GM04503 (cell line): ENCODE measurements around the gene CTDSP1.

Source experiments
- DNase-seq: peaks from one replicate; pipeline ENCODE4 v3.0.0-alpha.2; 2012; ENCODE audit warnings: low read depth

CTDSP1 gene

DNA sequence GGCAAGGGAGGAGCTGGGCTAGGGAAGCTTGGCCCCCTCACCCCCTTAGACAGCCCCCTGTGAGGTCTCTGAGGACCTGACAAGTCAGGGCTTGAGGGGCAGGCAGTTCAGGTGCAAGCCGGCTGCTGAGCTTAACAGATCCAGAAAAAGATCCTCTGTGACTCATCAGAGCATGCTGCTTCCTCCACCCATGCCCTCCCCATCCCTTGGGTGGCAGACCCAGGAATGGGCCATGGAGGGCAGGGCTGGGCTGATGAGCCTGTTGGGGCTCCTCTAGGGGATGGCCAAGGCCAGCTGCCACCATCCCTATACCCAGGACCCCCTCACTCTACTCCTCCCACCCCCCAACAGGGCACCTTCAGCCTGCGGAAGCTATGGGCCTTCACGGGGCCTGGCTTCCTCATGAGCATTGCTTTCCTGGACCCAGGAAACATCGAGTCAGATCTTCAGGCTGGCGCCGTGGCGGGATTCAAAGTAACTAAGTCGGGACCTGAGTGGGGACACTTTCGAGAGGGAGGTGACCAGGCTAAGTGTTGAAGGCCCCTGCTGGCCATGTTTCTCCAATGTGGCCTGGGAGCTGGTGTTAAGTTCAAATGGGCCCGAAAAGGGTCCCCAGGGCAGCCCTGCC lies 15.7 kb upstream of the CTDSP1 start:
- no peak for DNase-seq

DNA sequence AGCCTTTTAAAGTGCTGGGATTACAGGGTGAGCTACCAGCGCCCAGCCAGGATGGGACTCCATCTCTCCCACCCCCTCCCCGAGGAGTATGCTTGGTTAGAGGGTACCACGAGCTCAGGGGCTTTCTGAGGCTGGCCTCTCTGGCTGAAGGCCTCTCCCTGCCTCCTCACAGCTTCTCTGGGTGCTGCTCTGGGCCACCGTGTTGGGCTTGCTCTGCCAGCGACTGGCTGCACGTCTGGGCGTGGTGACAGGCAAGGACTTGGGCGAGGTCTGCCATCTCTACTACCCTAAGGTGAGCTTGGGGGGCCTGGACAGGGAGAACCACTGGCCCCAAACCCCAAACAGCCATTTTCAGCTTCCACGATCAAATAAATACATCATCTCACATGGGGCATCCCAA lies 14.7 kb upstream of the CTDSP1 start:
- no peak for DNase-seq

DNA sequence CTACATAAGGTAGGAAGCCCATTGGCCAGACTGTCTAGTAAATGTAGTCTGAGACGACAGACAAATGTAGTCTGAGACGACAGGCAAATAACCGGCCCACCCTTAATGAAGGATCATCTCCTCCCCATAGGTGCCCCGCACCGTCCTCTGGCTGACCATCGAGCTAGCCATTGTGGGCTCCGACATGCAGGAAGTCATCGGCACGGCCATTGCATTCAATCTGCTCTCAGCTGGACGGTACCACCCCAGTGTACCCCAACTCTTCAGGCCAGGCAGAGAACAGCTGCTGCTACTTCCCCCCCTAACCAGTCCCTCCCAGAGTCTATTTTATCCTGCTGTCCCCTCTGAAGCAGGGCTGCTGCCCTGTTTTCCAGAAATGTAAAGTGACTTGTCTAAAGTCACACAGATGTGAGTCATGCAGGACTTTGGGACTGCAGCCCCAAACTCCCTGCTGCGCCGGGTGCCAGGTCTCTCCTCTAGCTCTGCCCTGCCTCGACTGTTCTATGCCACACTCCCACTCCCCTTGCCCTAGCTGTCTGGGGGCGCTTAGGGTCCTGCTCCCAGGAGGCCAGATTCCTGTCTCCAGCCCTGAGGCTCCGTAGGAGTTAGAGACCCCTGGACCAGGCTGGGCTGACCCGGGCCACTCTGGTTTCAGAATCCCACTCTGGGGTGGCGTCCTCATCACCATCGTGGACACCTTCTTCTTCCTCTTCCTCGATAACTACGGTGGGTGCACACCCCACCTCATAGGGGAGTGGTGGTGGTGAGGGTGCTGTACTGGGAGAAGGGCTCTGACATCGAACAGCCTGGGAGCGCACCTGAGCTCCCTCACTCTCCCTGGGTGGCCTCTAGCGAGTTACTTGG lies 12.9 kb upstream of the CTDSP1 start:
- no peak for DNase-seq

DNA sequence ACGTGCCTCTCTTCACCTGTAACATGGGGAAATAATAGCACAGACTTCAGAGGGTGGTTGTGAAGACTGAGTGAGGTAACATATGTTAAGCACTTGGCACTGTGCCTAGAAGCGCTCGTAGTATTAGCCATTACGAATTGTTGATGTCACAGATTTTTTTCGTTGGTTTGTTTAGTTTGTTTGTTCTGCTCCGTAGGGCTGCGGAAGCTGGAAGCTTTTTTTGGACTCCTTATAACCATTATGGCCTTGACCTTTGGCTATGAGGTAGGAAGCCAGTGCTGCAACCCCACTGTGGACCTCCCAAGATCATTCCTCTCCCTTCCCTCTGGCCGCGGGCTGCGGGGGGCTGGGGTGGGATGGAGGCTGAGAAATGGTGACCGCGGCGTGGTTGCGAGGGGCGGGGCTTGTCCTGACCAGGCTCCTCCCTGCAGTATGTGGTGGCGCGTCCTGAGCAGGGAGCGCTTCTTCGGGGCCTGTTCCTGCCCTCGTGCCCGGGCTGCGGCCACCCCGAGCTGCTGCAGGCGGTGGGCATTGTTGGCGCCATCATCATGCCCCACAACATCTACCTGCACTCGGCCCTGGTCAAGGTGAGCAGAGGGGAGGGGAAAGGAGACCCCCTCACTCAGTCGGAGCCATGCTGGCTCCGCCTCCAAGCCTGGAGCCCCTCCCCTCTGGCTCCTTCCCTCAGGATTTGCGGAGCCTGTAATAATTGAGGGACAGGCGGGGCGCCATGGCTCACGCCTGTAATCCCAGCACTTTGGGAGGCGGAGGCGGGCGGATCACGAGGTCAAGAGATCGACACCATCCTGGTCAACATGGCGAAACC lies 12.1 kb upstream of the CTDSP1 start:
- no peak for DNase-seq

DNA sequence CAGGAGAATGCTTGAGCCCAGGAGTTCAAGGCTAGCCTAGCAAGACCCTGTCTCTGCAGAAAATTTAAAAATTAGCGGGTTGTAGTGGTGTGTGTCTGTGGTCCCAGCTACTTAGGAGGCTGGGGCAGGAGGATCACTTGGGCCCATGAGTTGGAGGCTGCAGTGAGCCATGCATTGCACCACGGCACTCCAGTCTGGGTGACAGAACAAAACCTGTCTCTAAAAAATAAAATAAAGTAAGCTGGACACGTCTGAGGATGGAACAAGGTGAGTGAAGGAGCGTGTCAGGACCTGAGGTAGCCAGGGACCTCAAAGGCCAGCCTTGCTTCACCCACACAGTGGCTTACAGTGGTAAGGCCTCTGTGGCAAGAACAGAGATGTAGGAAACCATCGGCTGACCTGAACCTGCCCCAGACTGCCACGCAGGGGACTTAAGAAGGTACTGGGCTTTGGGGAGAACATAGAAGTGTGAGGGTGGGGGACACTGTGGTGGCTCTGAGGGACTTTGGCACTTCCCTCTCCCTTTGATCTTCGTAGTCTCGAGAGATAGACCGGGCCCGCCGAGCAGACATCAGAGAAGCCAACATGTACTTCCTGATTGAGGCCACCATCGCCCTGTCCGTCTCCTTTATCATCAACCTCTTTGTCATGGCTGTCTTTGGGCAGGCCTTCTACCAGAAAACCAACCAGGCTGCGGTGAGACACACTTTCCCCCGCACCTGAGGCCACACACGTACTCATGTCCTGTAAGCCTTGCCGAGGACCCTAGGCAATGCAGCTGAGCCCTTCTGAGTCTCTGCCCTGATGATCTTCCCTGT lies 10.1 kb upstream of the CTDSP1 start:
- DNase-seq: no peak

DNA sequence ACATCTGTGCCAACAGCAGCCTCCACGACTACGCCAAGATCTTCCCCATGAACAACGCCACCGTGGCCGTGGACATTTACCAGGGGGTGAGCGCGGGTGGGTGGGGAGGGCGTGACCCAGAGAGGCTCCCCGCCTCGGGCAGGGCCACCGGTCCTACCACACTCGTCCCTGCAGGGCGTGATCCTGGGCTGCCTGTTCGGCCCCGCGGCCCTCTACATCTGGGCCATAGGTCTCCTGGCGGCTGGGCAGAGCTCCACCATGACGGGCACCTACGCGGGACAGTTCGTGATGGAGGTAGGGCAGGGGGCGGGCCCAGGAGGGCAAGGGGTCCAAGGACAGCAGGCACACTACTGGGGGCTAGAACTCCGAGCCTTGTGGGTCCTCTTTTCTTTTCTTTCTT lies 8.5 kb upstream of the CTDSP1 start:
- DNase-seq: no peak

DNA sequence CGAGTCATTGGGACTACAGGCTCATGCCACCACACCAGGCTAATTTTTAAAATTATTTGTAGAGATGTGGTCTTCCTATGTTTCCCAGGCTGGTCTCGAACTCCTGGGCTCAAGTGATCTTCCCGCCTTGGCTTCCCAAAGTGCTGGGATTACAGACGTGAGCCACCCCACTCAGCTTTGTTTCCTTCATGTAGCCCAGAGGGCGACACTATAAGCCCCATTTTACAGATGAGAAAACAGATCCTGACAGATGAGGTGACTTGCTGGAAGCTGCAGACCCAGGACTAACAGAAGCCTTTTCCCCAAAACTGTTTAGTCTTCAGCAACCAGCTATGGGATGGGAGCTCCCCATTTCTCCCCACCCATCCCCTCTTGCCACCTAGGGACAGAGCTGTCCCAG lies 7.2 kb upstream of the CTDSP1 start:
- DNase-seq: no peak

DNA sequence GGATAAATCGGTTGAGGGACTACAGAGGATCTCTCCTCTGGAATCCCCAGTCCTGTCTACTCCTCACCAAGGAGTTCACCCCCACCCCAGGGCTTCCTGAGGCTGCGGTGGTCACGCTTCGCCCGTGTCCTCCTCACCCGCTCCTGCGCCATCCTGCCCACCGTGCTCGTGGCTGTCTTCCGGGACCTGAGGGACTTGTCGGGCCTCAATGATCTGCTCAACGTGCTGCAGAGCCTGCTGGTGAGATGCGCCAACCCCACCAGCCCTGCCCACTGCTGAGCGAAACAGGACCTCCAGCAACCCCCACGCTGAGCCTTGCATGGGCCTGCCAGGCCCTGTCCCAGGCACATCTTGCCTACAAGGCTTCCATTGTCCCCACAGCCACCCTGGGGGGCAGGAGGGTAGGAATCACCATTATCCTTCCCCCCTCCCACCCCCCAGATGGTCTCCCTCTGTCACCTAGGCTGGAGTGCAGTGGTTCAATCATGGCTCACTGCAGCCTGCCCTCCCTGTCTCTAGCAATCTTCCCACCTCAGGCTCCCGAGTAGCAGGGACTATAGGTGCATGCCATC lies 6.7 kb upstream of the CTDSP1 start:
- DNase-seq: no peak

DNA sequence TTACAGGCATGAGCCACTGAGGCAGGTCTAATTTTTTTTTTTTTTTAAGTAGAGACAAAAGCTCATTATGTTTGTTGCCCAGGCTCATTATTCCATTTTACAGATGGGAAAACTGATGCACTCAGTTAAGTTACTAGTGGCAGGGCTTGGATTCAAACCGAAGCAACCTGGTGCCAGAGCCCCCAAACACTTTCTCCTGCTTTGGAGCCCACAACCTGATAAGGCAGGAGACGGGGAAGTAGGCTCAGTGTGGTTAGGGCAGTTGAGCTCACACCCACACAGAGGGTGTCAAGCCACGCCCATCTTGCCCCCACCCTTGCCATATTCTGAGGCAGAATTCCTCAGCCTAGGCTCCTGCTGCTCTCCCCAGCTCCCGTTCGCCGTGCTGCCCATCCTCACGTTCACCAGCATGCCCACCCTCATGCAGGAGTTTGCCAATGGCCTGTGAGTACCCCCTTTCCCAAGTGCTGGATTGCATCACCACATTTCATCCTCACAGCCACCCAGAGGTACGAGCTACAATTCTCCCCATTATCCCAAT lies 5.8 kb upstream of the CTDSP1 start:
- no peak for DNase-seq

DNA sequence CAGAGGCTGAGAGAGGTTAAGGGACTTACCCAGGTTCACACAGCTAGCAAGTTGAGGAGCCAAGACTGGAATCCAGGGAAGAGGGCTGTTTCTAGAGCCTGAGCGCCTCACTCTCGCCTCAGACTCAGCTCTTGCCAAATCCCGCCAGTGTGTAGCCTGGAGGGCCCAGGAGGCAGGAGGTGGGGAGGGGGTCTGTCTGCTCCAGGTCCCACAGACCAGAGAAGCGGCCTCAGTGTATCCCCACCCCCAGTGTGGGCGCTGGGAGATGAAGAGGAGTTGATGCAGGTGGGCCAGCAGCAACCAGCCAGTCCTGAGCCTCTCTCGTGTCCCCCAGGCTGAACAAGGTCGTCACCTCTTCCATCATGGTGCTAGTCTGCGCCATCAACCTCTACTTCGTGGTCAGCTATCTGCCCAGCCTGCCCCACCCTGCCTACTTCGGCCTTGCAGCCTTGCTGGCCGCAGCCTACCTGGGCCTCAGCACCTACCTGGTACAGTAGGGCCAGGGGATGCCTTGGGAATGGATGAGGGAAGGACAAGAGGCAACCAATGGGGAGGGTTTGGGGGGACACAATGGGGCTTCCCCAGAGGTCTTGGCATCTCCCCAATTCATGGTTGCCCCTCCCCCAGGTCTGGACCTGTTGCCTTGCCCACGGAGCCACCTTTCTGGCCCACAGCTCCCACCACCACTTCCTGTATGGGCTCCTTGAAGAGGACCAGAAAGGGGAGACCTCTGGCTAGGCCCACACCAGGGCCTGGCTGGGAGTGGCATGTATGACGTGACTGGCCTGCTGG lies 5.2 kb upstream of the CTDSP1 start:
- no peak for DNase-seq

DNA sequence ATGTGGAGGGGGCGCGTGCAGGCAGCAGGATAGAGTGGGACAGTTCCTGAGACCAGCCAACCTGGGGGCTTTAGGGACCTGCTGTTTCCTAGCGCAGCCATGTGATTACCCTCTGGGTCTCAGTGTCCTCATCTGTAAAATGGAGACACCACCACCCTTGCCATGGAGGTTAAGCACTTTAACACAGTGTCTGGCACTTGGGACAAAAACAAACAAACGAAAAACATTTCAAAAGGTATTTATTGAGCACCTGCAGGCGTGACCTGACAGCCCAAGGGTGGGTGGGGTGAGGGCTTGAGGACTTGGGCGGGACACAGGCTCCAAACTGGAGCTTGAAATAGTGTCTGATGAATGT lies 4.6 kb upstream of the CTDSP1 start:
- no peak for DNase-seq

DNA sequence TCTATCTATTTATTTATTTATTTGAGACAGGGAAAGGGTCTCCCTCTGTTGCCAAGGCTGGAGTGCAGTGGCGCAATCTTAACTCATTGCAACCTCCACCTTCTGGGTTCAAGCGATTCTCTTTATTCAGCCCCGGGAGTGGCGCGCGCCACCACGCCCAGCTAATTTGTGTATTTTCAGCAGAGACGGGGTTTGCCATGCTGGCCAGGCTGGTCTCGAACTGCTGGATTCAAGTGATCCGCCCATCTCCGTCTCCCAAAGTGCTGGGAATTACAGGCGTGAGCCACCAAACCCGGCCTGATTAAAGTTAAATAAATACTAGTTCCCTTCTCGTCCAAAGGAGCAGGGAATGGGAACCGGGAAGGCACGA lies 4.2 kb upstream of the CTDSP1 start:
- no peak for DNase-seq

DNA sequence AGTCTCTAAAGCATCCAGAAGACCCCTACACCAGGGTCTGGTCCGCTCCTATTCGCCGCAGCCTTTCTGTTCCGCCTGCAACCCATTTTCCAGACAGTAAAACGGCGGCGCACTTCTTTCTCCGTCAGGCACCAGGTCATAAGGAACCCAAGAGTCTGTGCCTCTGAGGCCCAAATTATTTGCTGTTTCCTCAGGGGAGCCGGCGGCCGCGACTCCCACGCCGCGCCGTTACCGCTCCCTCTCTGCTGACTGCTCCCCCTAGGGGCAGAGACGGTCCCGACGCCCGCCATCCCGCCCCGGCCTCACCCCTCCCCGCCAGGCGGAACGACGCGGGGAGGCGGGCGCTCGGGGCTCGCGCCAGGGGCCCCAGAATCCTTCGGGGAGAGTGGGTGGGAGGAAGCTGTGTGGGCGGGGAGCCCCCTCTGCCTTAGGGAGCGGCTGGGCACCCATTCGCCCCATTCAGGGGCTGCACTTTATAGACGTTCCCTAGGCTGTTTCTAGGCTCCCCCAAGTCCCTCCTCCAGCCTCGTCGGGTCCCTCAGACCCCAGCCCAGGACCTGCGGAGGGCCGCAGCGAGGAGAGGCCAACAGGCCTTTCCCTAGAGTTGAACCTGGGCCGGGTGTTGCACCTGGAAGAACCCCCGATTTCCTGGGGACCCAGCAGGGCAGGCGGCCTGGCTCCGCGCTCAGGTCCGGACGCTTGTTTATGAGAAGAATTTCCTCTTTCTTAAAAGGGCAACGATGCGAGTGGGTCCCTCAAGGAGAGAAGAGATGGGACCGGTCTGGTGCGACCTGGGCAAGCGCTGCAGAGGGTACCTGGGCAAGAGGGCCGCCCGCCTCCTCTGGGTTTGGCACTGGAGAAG lies 3.6 kb upstream of the CTDSP1 start:
- peak; percentile 84 for DNase-seq

DNA sequence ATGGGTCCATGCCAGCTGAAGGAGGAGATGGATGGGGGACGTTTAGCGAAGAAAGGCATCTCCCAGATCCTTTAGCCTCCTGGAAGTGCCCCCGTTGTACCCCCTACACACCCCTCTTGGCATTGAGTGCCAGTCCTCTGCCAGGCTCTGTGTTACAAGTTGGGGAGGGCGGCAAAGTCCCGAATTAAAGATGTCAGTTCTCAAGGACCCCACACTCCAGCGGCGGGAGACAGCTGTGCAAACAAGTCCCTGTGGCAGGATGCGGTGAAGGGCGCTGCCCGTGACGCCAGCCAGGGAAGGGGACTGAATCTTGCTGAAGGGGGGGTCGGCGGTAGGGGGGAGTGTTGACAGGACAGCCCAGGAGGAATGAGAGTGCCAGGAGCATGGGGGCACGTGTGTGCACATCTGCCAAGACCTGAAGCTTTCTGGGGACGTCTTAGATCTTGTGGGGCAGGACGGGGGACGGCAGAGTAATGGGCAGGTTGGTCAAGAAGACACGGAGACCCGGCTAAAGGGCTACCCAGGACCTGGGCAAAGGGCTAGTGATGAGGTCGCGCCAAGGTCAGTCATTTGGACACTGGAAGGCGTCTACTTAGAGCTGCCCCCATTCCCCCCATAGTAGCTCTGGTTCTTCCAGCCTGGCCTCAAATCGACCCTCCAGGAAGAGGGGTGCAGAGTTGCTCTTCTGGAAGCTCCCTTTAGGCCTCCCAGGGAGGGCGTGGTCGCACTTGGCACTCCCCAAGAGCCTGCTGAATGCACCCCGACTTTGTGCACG lies 2.8 kb upstream of the CTDSP1 start:
- DNase-seq: no peak

DNA sequence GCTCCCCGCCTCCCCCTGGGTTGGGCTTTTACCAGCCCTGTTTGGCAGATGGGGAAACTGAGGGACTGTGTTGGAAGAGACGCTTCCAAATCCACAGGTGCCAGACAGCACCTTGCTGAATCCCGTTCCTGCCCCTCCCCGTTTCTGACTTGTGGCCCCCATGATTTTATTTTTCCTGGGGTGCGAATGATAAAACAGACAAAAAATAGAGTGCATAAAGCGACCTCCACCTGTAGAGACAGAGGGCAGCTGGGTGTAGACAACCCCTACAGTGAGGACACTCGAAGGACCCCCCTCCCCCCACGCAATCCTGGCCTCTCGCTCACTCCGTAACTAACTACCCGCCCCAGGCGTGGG lies 2.2 kb upstream of the CTDSP1 start:
- DNase-seq: no peak

DNA sequence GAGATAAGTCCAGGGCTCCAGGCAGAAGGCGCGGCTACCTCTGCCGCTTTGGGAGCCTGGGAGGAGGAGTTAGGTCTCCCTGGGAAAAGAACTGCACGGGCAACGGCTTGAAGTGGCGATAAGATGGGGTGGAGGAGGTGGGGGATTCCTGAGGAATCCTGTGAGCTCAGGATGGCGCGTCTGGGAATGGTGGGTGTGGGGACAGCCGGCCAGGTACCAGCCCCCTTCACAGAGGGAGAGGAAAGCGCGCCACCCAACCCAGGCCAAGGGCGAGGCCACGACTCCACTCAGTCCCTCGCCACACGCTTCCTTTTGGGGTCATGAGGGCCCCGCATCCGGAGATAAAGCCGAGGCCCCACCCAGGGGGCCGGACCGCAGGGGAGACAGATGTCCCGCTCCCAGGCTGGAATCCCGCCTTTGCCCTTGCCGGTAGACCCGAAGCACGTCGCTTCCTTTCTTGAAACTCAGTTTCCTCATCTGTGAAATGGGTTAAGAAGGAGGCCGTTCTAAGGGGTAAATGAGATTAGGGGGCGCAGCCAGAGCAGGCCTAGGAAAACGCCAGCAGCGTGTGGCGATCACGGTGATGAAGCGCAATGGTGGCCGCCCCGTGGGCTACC lies 1.7 kb upstream of the CTDSP1 start:
- DNase-seq: peak; percentile 54

DNA sequence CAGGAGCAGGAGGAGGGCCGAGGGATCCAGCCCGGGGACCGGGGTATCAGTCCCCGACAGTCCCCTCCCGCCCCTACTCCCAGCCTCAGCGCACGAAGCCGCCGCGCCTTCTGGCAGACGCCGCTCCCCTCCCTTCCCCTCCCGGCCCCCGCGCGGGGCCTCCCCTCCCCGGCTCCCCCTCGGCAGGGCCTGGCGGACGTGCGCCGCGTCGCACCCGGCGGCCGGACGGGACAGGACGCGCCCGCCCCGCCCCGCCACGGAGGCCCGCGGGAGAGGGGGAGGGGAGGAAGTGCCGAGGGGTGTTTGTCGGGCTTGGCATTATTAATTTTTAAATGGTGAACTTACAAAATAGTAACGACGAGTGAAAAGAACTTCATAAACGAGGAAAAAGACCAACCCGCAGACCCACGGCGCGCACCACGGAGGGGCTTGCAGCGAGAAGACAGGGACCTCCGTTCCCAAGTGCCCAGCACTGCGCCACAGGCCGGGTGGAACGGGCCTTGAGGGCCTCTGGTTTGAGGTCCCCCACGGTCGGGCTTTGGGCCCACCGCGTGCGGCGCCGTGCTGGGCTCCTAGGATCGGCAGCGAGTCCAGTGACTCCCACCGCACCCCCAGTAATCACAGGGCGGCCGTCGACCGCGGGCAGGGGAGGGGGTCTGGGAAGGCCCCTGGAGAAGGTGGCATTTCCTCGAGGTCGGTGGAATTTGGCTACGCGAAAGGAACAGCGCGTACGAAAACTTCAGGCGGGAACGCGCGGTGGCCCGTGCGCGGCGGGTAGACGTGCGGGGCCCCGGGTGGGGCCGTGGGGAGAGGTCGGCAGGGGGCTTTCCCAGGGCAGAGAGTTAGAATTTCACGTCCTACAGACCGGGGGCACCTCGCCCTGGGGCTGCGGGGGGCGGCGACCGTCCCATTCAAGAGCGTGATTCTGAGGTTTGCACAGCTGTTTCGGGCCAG lies 954 bp upstream of the CTDSP1 start:
- DNase-seq: peak; percentile 20
